Endothelial cell of umbilical vein (primary cell): Measurements from ENCODE around the gene USP12. TPM values are rescaled to one million over a fixed set of nuclear protein-coding genes. Genes with fewer than 3 reads are reported as not detected.

ENCODE experiments used
- BruUV-seq: library from RNA; stranded (reverse); fragments of 400-500 nt; replicated peaks from 2 replicates; lab custom pipeline; 2021; lab: Mats Ljungman, UMichigan
- CTCF ChIA-PET: fragments of 300-600, 350-600 bp; sonication (Branson Sonifier 250); formaldehyde crosslinking; loops from one replicate; lab custom pipeline; 2021; ENCODE audit warnings: antibody characterized with exemption, inconsistent platforms; lab: Charles Lee
- POLR2A ChIA-PET: fragments of 300-600, 350-600 bp; sonication (Branson Sonifier 250); formaldehyde crosslinking; loops from one replicate; lab custom pipeline; 2021; ENCODE audit warnings: antibody characterized with exemption, inconsistent platforms; lab: Charles Lee
- DNase-seq: peaks from one replicate; pipeline ENCODE4 v3.0.0-alpha.2; 2011; ENCODE audit warnings: low read depth, low spot score
- FAIRE-seq: peaks from 2 replicates; lab custom pipeline; 2011; peaks lifted over from hg19 to GRCh38; lab: Jason Lieb, UNC
- H2AFZ ChIP-seq: 2 replicates; pipeline ENCODE4 v1.6.0; 2012; ENCODE audit warnings: low read depth, low read length, control low read depth, inconsistent platforms
- H3K27ac ChIP-seq: 2 replicates; pipeline ENCODE4 v1.5.1; 2011; ENCODE audit warnings: low read depth, mild to moderate bottlenecking, control low read depth, low read length, moderate library complexity; ENCODE audit not compliant: insufficient read depth
- H3K27me3 ChIP-seq, 2 experiments: 2 replicates each; pipeline versions ENCODE4 v1.6.0 to v1.6.1; 2011; ENCODE audit warnings: low read length in 2 of 2, mixed read lengths in 1 of 2; ENCODE audit not compliant: control insufficient read depth in 2 of 2, insufficient read depth in 2 of 2
- H3K36me3 ChIP-seq, 2 experiments: 2 replicates in 1 of 2; 3 replicates in 1 of 2; pipeline ENCODE4 v1.5.1; 2011; ENCODE audit warnings: low read length in 2 of 2, mild to moderate bottlenecking in 1 of 2, moderate library complexity in 1 of 2; ENCODE audit not compliant: control insufficient read depth in 2 of 2, insufficient read depth in 2 of 2; ENCODE audit errors: extremely low read depth in 1 of 2
- H3K4me1 ChIP-seq: 3 replicates; pipeline ENCODE4 v1.5.1; 2011; ENCODE audit warnings: mild to moderate bottlenecking, low read length; ENCODE audit not compliant: control insufficient read depth, insufficient read depth; ENCODE audit errors: extremely low read depth
- H3K4me2 ChIP-seq: 2 replicates; pipeline ENCODE4 v1.6.1; 2011; ENCODE audit warnings: low read length, control low read depth, mixed read lengths; ENCODE audit not compliant: insufficient read depth
- H3K4me3 ChIP-seq, 3 experiments: fragments of 200-600 bp in 1 of 3; sonication (generic), shearing (Covaris generic) in 1 of 3; replicated peaks in 1 of 3; 2 replicates each; pipeline ENCODE4 v1.5.1; 2011 to 2016; ENCODE audit warnings: control low read depth in 3 of 3, low read length in 3 of 3, mild to moderate bottlenecking in 2 of 3, inconsistent platforms in 1 of 3, low read depth in 1 of 3, moderate library complexity in 1 of 3; ENCODE audit not compliant: insufficient read depth in 1 of 3
- H3K79me2 ChIP-seq: 2 replicates; pipeline ENCODE4 v1.6.0; 2012; ENCODE audit warnings: low read length, inconsistent platforms; ENCODE audit not compliant: control insufficient read depth, insufficient read depth
- H3K9ac ChIP-seq: replicated peaks from 2 replicates; pipeline ENCODE3; 2011; ENCODE audit warnings: low read length, control low read depth; ENCODE audit not compliant: insufficient read depth; ENCODE audit errors: extremely low read depth
- H3K9me1 ChIP-seq: replicated peaks from 3 replicates; pipeline ENCODE4 v1.6.0; 2011; ENCODE audit warnings: mild to moderate bottlenecking, low read length; ENCODE audit not compliant: control insufficient read depth, insufficient read depth; ENCODE audit errors: extremely low read depth
- H3K9me3 ChIP-seq: replicated peaks from 2 replicates; pipeline ENCODE4 v1.5.1; 2012; ENCODE audit warnings: low read length, inconsistent platforms; ENCODE audit not compliant: control insufficient read depth, insufficient read depth
- H4K20me1 ChIP-seq: replicated peaks from 2 replicates; pipeline ENCODE3; 2011; ENCODE audit warnings: mild to moderate bottlenecking, low read length; ENCODE audit not compliant: control insufficient read depth, insufficient read depth; ENCODE audit errors: extremely low read depth
- EZH2 ChIP-seq: IDR thresholded peaks from 2 replicates; pipeline ENCODE4 v1.6.1; 2012; ENCODE audit warnings: borderline replicate concordance, low read depth, mild to moderate bottlenecking, moderate library complexity, low read length, inconsistent platforms; ENCODE audit not compliant: severe bottlenecking
- FOS ChIP-seq: IDR thresholded peaks from 2 replicates; pipeline ENCODE4 v1.6.1; 2011; ENCODE audit warnings: mild to moderate bottlenecking, low read length, moderate library complexity, borderline replicate concordance; ENCODE audit not compliant: insufficient read depth
- GATA2 ChIP-seq: IDR thresholded peaks from 2 replicates; pipeline ENCODE4 v1.7.0; 2011; ENCODE audit warnings: low read depth, mild to moderate bottlenecking, moderate library complexity, mixed read lengths, low read length; ENCODE audit not compliant: insufficient read length, insufficient read depth
- JUN ChIP-seq: IDR thresholded peaks from 2 replicates; pipeline ENCODE4 v1.6.1; 2011; ENCODE audit warnings: borderline replicate concordance, low read depth; ENCODE audit not compliant: insufficient read length, insufficient read depth
- MYC ChIP-seq: IDR thresholded peaks from one replicate; pipeline ENCODE4 v1.6.1; 2011; ENCODE audit warnings: mild to moderate bottlenecking, low read depth, low read length
- POLR2A ChIP-seq: IDR thresholded peaks from 2 replicates; pipeline ENCODE4 v1.6.1; 2012; ENCODE audit warnings: low read depth, mild to moderate bottlenecking, control low read depth, low read length
- POLR2AphosphoS5 ChIP-seq: IDR thresholded peaks from 2 replicates; pipeline ENCODE4 v1.6.1; 2012; ENCODE audit warnings: low read depth, mild to moderate bottlenecking, control low read depth, low read length, moderate library complexity; ENCODE audit not compliant: insufficient read depth
- dilution Hi-C: fragments of 300-500 bp; cut with MboI; formaldehyde crosslinking; loops from one replicate; pipeline ENCODE4 v1.15.0; 2019; ENCODE audit warnings: low sequenced_read_pairs; ENCODE audit not compliant: extremely low pct_ligation_motif_present
- intact Hi-C: fragments of 100-400 bp; cut with micrococcal nuclease; formaldehyde crosslinking; loops from one replicate; pipeline ENCODE4 v1.10.0; 2022
- polyA plus RNA-seq, 4 experiments: library from polyadenylated mRNA; depleted of rRNA in 3 of 4; stranded (reverse) in 3 of 4; unstranded in 1 of 4; fragments of >200 nt; gene quantifications; 2 replicates each; pipeline versions ENCODE4 v1.2.1 to v1.2.3, GENCODE V29; 2011 to 2012; ENCODE audit warnings: missing spikeins in 1 of 4
- total RNA-seq: library from RNA; stranded (reverse); gene quantifications from 2 replicates; pipeline ENCODE4 v1.2.3, GENCODE V29; 2021
- TF ChIP-seq, protein P1 (sequence below): IDR thresholded peaks from 2 replicates; pipeline ENCODE4 v1.6.1; 2011; ENCODE audit not compliant: insufficient read depth, insufficient read length
- TF ChIP-seq, protein P2 (sequence below), 2 donors: IDR thresholded peaks; 1 replicate in 1 of 2; 2 replicates in 1 of 2; pipeline ENCODE4 v1.5.1; 2011; ENCODE audit warnings: low read length in 2 of 2, mild to moderate bottlenecking in 2 of 2, moderate library complexity in 2 of 2, control low read depth in 1 of 2, inconsistent platforms in 1 of 2, low read depth in 1 of 2; ENCODE audit not compliant: insufficient read depth in 1 of 2; ENCODE audit errors: extremely low read depth in 1 of 2

Gene USP12
- total and polyA plus RNA-seq, 2 donors (not counting 3 experiments of a cell fraction or from before 2014, with no cell fraction given), result 6.2 to 33.4 TPM

DNA sequence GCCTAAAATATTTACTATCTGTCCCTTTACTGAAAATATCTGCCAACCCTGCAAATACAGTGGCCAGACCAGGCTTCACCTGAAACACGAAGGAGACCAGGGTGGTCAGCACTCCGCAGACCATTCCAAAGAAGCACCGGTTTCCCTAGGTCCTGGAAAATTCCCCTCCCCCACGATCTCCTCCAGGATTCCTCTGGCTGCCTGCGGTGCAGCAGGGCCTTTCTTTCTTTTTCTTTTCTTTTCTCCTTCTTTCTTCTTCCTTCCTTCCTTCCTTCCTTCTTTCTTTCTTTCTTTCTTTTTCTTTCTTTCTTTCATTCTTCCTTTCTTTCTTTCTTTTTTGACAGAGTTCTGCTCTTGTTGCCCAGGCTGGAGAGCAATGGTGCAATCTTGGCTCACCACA is 152.7 kb downstream of the USP12 start:
- dilution Hi-C loops, result no loop called here
- H3K4me1 ChIP-seq, result no peaks in the 10 kb centered on the region
- H3K27ac ChIP-seq, result no peak overlapping the region

More for the DNA sequence above, 152.7 kb downstream of the USP12 start:
- ChIA-PET CTCF (no interaction called here), POLR2A (no interaction called here)
- Histone ChIP-seq H3K9me1 (no peaks in the 10 kb centered on the region), H4K20me1 (no peaks in the 10 kb centered on the region), H3K36me3 (no peaks in the 10 kb centered on the region), H3K9ac (no peak overlapping the region), H3K79me2 (no peaks in the 10 kb centered on the region), H2AFZ (no peak overlapping the region), H3K4me3 (no peak overlapping the region), H3K9me3 (no peaks in the 10 kb centered on the region), H3K4me2 (no peak overlapping the region), H3K27me3 (peaks cover 0 to 4% of the 10 kb centered on the region in 2 experiments)
- FAIRE-seq (no peak), DNase-seq (no peak)
- intact Hi-C loops, result no loop called here
- TF ChIP-seq POLR2A, result no peak
- no peak for TF ChIP-seq EZH2
- TF ChIP-seq, protein P1, sequence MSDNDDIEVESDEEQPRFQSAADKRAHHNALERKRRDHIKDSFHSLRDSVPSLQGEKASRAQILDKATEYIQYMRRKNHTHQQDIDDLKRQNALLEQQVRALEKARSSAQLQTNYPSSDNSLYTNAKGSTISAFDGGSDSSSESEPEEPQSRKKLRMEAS, result no peak
- no peak for TF ChIP-seq JUN
- TF ChIP-seq, protein P2, sequence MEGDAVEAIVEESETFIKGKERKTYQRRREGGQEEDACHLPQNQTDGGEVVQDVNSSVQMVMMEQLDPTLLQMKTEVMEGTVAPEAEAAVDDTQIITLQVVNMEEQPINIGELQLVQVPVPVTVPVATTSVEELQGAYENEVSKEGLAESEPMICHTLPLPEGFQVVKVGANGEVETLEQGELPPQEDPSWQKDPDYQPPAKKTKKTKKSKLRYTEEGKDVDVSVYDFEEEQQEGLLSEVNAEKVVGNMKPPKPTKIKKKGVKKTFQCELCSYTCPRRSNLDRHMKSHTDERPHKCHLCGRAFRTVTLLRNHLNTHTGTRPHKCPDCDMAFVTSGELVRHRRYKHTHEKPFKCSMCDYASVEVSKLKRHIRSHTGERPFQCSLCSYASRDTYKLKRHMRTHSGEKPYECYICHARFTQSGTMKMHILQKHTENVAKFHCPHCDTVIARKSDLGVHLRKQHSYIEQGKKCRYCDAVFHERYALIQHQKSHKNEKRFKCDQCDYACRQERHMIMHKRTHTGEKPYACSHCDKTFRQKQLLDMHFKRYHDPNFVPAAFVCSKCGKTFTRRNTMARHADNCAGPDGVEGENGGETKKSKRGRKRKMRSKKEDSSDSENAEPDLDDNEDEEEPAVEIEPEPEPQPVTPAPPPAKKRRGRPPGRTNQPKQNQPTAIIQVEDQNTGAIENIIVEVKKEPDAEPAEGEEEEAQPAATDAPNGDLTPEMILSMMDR (IDR thresholded peaks at IDR 0.05; ENCODE audit: extremely low read depth in 1 of 2, insufficient read depth in 1 of 2, low read depth in 1 of 2, low read length in 2 of 2), result no peak
- no peak for TF ChIP-seq MYC
- no peak for TF ChIP-seq FOS
- no peak for TF ChIP-seq GATA2
- no peak for TF ChIP-seq POLR2AphosphoS5
- no TSS peak for BruUV-seq
